ENCODE results near the gene NFYA. TPM values are rescaled to one million over a fixed set of nuclear protein-coding genes. Genes with fewer than 3 reads are reported as not detected.

The NFYA gene
- total and polyA plus RNA-seq, 3 donors from 2014 or later = 70.6 to 87.7 (median 82.0) TPM

GRCh38 chr6:41027799-41028560 lies 44.8 kb upstream of the NFYA start:
- WGBS, 2 donors = 2% methylated on average over 7 to 44 of the region's 45 CpGs
- peak overlapping the region; percentile 8 to 34 for H3K27ac ChIP-seq
- peak overlapping the region; percentile 63 to 64 for H3K4me3 ChIP-seq
- H3K4me1 ChIP-seq = peaks cover 11% of the 10 kb centered on the region
- intact Hi-C loops (cut with DNase I; ENCODE audit: low total_unique reads) = no loop called here
- H3K36me3 ChIP-seq (ENCODE audit: low read depth, missing control alignments) = no peaks in the 10 kb centered on the region
- TF ChIP-seq CTCF (IDR thresholded peaks at IDR 0.05) (peak; percentile 91 to 96 (median 95)), POLR2A (IDR thresholded peaks at IDR 0.05) (no peak)
- H3K9me3 ChIP-seq = no peaks in the 10 kb centered on the region
- DNase-seq = peak; percentile 90
- no peaks in the 10 kb centered on the region for H3K27me3 ChIP-seq

DNA sequence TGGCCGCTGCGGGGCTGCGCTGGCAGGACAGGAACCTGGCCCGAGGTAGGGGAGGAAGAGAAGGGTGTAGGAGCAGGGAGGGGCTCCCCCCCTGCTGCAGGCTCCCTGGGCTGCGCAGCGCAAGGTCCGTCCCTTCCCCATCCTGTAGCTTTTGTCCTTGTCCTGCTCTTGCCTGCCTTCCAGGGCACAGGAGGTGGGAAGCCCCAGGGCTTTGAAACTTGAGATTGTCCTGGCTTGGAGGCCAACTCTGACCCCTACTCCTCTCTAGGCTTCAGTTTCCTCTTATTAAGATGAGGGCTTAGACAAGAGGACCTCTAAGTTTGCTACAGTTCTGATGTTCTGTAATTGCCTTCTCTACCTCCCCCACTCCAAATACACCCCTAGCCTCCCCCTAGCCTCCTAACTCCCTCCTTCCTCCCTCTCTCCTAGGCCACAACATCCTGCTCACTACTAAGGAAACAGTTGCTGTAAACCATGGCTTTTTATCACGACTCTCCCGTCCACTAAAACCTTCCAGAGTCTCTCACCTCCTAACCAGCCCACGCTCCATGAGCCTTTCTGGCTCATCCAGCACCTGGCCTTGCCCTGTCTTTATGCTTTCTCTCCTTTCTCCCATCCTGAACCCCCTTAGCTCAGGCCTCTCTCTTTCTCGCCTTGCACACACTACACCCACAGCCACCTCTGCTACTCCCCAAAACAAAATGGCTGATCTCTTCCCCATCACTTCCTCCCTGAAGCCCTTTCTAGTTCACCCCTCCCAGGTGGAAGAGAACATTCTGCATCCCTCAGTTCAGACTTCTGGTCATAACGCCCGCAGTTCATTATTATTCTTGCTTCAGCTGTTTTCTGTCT lies 44.0 kb upstream of the NFYA start:
- DNase-seq = no peak
- intact Hi-C loops (cut with DNase I; ENCODE audit: low total_unique reads) = no loop called here
- Histone ChIP-seq H3K36me3 (ENCODE audit: low read depth, missing control alignments) (no peaks in the 10 kb centered on the region), H3K4me3 (peak overlapping the region; percentile 63 to 64), H3K27me3 (no peaks in the 10 kb centered on the region), H3K9me3 (no peaks in the 10 kb centered on the region), H3K27ac (peak overlapping the region; percentile 8 to 34), H3K4me1 (peaks cover 11% of the 10 kb centered on the region)
- 33 to 61% methylated on average over 7 to 13 of the region's 13 CpGs for WGBS, 2 donors
- TF ChIP-seq CTCF (IDR thresholded peaks at IDR 0.05) (no peak), POLR2A (IDR thresholded peaks at IDR 0.05) (no peak)

DNA sequence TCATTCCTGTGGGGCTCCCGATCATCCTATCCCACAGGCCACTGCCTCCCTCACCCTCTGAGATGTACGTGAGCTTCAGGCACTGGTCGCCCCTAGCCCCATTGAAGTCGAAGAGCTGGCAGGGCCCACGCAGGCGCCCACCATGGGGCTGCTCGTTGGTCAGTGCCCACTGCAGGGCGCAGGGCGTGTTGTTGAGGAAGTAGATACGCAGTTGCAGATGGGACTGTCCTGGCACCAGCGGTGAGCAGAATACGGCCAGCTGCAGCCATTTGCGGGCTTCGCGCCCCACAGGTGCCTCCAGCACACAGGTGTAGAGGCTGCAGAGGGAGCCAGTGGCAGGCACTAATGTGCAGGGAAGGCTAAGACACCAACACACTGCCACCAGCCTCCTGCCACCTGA lies 39.9 kb upstream of the NFYA start:
- H3K4me1 ChIP-seq = peaks cover 5% of the 10 kb centered on the region
- no peaks in the 10 kb centered on the region for H3K36me3 ChIP-seq (ENCODE audit: low read depth, missing control alignments)
- no peak for TF ChIP-seq CTCF (IDR thresholded peaks at IDR 0.05)
- TF ChIP-seq POLR2A (IDR thresholded peaks at IDR 0.05) = no peak
- H3K4me3 ChIP-seq = no peak overlapping the region
- H3K27ac ChIP-seq = no peak overlapping the region
- H3K9me3 ChIP-seq = no peaks in the 10 kb centered on the region
- intact Hi-C loops (cut with DNase I; ENCODE audit: low total_unique reads) = loop anchor here (10.0 kb wide), 1 partner anchor 138 kb away; no protein-coding TSS in a partner anchor
- H3K27me3 ChIP-seq = no peaks in the 10 kb centered on the region
- no peak for DNase-seq
- 91 to 92% methylated on average over 8 to 15 of the region's 15 CpGs for WGBS, 2 donors

DNA sequence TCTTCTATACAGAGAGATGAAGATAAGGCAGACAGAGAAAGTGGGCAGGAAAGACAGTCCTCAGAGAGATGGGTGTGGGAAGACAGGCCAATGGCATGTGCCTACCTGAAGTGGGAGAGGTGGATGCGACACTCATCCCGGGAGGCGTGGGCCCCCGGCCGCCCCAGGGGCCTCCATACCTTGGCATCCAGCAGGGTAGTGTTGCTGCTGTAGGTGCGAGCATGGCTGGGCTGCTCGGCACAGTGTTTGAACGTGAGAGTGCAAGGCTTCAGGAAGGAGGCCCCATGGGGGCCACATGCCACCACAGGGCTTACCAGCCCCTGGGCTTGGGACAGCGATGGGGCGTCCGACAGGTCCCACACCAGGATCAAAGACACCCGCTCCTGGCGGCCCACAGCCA lies 39.0 kb upstream of the NFYA start:
- WGBS, 2 donors = 87 to 95% methylated on average over 8 to 13 of the region's 13 CpGs

More for the DNA sequence above, 39.0 kb upstream of the NFYA start:
- H3K9me3 ChIP-seq = no peaks in the 10 kb centered on the region
- H3K27ac ChIP-seq = no peak overlapping the region
- no peaks in the 10 kb centered on the region for H3K36me3 ChIP-seq (ENCODE audit: low read depth, missing control alignments)
- intact Hi-C loops (cut with DNase I; ENCODE audit: low total_unique reads) = loop anchor here (10.0 kb wide), 1 partner anchor 139 kb away; no protein-coding TSS in a partner anchor
- H3K4me1 ChIP-seq = peaks cover 1% of the 10 kb centered on the region
- TF ChIP-seq CTCF (IDR thresholded peaks at IDR 0.05) (no peak), POLR2A (IDR thresholded peaks at IDR 0.05) (no peak)
- H3K4me3 ChIP-seq = no peak overlapping the region
- H3K27me3 ChIP-seq = no peaks in the 10 kb centered on the region
- DNase-seq = no peak

Data from testis (tissue), 3 donors.